IMR-90 (cell line): ENCODE data around the gene HGD. TPM values are rescaled to one million over a fixed set of nuclear protein-coding genes. Genes with fewer than 3 reads are reported as not detected.

ENCODE experiments used
- ATAC-seq: fragments of 200-7000 bp; cut with Tn5 transposase; 2 replicates; pipeline ENCODE4 v1.9.1; 2020; ENCODE audit warnings: low read depth, mild to moderate bottlenecking, moderate library complexity
- BruUV-seq: library from RNA; stranded (reverse); fragments of 400-500 nt; replicated peaks from 2 replicates; lab custom pipeline; 2021; lab: Mats Ljungman, UMichigan
- CTCF ChIA-PET: fragments of 300-600 bp; formaldehyde crosslinking; extraction: SDS; loops from one replicate; lab custom pipeline; 2021; ENCODE audit warnings: antibody characterized with exemption; lab: Yijun Ruan, JAX
- POLR2A ChIA-PET: fragments of 300-600 bp; sonication (Branson Sonifier 250); formaldehyde crosslinking; loops from one replicate; lab custom pipeline; 2022; ENCODE audit warnings: antibody characterized with exemption; ENCODE audit not compliant: unreplicated experiment; lab: Charles Lee
- DNase-seq: peaks from one replicate; pipeline ENCODE4 v3.0.0; 2013
- H2AFZ ChIP-seq: replicated peaks from 2 replicates; pipeline ENCODE3; 2013; ENCODE audit warnings: low read length, mild to moderate bottlenecking; ENCODE audit not compliant: poor library complexity
- H2AK5ac ChIP-seq: 2 replicates; pipeline ENCODE4 v1.6.1; 2013; ENCODE audit warnings: low read depth, low read length, inconsistent platforms
- H2AK9ac ChIP-seq: replicated peaks from 2 replicates; pipeline ENCODE3; 2013; ENCODE audit warnings: mild to moderate bottlenecking, low read depth, low read length, moderate library complexity; ENCODE audit not compliant: poor library complexity
- H2BK120ac ChIP-seq: 2 replicates; pipeline ENCODE4 v1.6.1; 2013; ENCODE audit warnings: low read depth, low read length, inconsistent platforms
- H2BK15ac ChIP-seq: 3 replicates; pipeline ENCODE4 v1.6.1; 2013; ENCODE audit warnings: low read depth, low read length, inconsistent platforms
- H2BK20ac ChIP-seq: 2 replicates; pipeline ENCODE4 v1.6.1; 2013; ENCODE audit warnings: low read depth, mild to moderate bottlenecking, inconsistent platforms, low read length, moderate library complexity
- H2BK5ac ChIP-seq: 2 replicates; pipeline ENCODE4 v1.6.1; 2013; ENCODE audit warnings: mild to moderate bottlenecking, low read depth, low read length, inconsistent platforms; ENCODE audit not compliant: poor library complexity, severe bottlenecking
- H3K14ac ChIP-seq: replicated peaks from 2 replicates; pipeline ENCODE4 v1.6.1; 2013; ENCODE audit warnings: low read depth, low read length, inconsistent platforms
- H3K18ac ChIP-seq: 2 replicates; pipeline ENCODE4 v1.6.1; 2013; ENCODE audit warnings: low read depth, low read length, control low read depth
- H3K23ac ChIP-seq: 2 replicates; pipeline ENCODE4 v1.6.1; 2013; ENCODE audit warnings: low read depth, low read length, inconsistent platforms
- H3K27ac ChIP-seq: 2 replicates; pipeline ENCODE4 v1.5.1; 2013; ENCODE audit warnings: mild to moderate bottlenecking, control low read depth, low read length; ENCODE audit not compliant: insufficient read depth
- H3K27me3 ChIP-seq: 2 replicates; pipeline ENCODE4 v1.6.1; 2013; ENCODE audit warnings: low read length; ENCODE audit not compliant: control insufficient read depth, insufficient read depth
- H3K36me3 ChIP-seq: 2 replicates; pipeline ENCODE4 v1.6.1; 2013; ENCODE audit warnings: low read length, mixed read lengths; ENCODE audit not compliant: control insufficient read depth, insufficient read depth
- H3K4ac ChIP-seq: 2 replicates; pipeline ENCODE4 v1.6.1; 2013; ENCODE audit warnings: low read depth, low read length, inconsistent platforms
- H3K4me1 ChIP-seq: 2 replicates; pipeline ENCODE4 v1.6.1; 2013; ENCODE audit warnings: low read length, mixed read lengths; ENCODE audit not compliant: control insufficient read depth, insufficient read depth
- H3K4me2 ChIP-seq: 2 replicates; pipeline ENCODE4 v1.6.1; 2013; ENCODE audit warnings: low read depth, mild to moderate bottlenecking, control low read depth, low read length, moderate library complexity
- H3K4me3 ChIP-seq: 2 replicates; pipeline ENCODE4 v1.5.1; 2013; ENCODE audit warnings: low read depth, mild to moderate bottlenecking, control low read depth, low read length, moderate library complexity; ENCODE audit not compliant: insufficient read depth
- H3K56ac ChIP-seq: 2 replicates; pipeline ENCODE4 v1.6.1; 2013; ENCODE audit warnings: low read length, inconsistent platforms; ENCODE audit not compliant: insufficient read depth; ENCODE audit errors: extremely low read depth
- H3K79me1 ChIP-seq, 2 experiments: 2 replicates each; pipeline ENCODE4 v1.6.1; 2013; ENCODE audit warnings: low read length in 2 of 2, inconsistent platforms in 1 of 2, low read depth in 1 of 2
- H3K9ac ChIP-seq: 2 replicates; pipeline ENCODE4 v1.6.1; 2013; ENCODE audit warnings: low read depth, low read length, control low read depth
- H3K9me1 ChIP-seq: 2 replicates; pipeline ENCODE4 v1.6.1; 2013; ENCODE audit warnings: low read length, inconsistent platforms; ENCODE audit not compliant: insufficient read depth
- H3K9me3 ChIP-seq: 2 replicates; pipeline ENCODE4 v1.6.1; 2013; ENCODE audit warnings: low read length; ENCODE audit not compliant: control insufficient read depth, insufficient read depth
- H4K20me1 ChIP-seq: 2 replicates; pipeline ENCODE4 v1.6.1; 2013; ENCODE audit warnings: low read length, inconsistent platforms; ENCODE audit not compliant: insufficient read depth
- H4K5ac ChIP-seq: 2 replicates; pipeline ENCODE4 v1.6.1; 2013; ENCODE audit warnings: mild to moderate bottlenecking, low read depth, low read length, control low read depth
- H4K8ac ChIP-seq, 2 experiments: 2 replicates each; pipeline ENCODE4 v1.6.1; 2013; ENCODE audit warnings: low read depth in 2 of 2, low read length in 2 of 2, control low read depth in 1 of 2, inconsistent platforms in 1 of 2
- H4K91ac ChIP-seq: 2 replicates; pipeline ENCODE4 v1.6.1; 2013; ENCODE audit warnings: low read depth, low read length, inconsistent platforms; ENCODE audit not compliant: insufficient read depth
- BHLHE40 ChIP-seq: fragments of 150-350 bp; IDR thresholded peaks from 2 replicates; pipeline ENCODE4 v1.6.1; 2016; ENCODE audit warnings: mild to moderate bottlenecking, low read depth, low read length
- CEBPB ChIP-seq: IDR thresholded peaks from 2 replicates; pipeline ENCODE4 v1.6.1; 2012; ENCODE audit warnings: low read depth, low read length, improper control_type of control experiment
- CHD1 ChIP-seq: IDR thresholded peaks from 2 replicates; pipeline ENCODE4 v1.6.1; 2012; ENCODE audit warnings: low read depth, low read length, improper control_type of control experiment
- FOS ChIP-seq: fragments of 150-350 bp; IDR thresholded peaks from 2 replicates; pipeline ENCODE4 v1.6.1; 2016; ENCODE audit warnings: low read depth, low read length
- MAFK ChIP-seq: IDR thresholded peaks from 2 replicates; pipeline ENCODE4 v1.6.1; 2012; ENCODE audit warnings: low read depth, low read length, improper control_type of control experiment
- MAZ ChIP-seq: IDR thresholded peaks from 2 replicates; pipeline ENCODE4 v1.6.1; 2012; ENCODE audit warnings: low read depth, mild to moderate bottlenecking, low read length, improper control_type of control experiment, moderate library complexity, borderline replicate concordance
- MXI1 ChIP-seq: IDR thresholded peaks from 2 replicates; pipeline ENCODE4 v1.6.1; 2012; ENCODE audit warnings: low read depth, mild to moderate bottlenecking, low read length, moderate library complexity, borderline replicate concordance
- NFE2L2 ChIP-seq: fragments of 150-350 bp; IDR thresholded peaks from 2 replicates; pipeline ENCODE4 v1.6.1; 2016; ENCODE audit warnings: low read depth, mild to moderate bottlenecking, low read length
- POLR2A ChIP-seq: IDR thresholded peaks from 2 replicates; pipeline ENCODE4 v1.6.1; 2012; ENCODE audit warnings: mild to moderate bottlenecking, low read depth, low read length
- RAD21 ChIP-seq: IDR thresholded peaks from 2 replicates; pipeline ENCODE4 v1.6.1; 2012; ENCODE audit warnings: low read length, improper control_type of control experiment
- RCOR1 ChIP-seq: IDR thresholded peaks from 2 replicates; pipeline ENCODE4 v1.6.1; 2012; ENCODE audit warnings: mild to moderate bottlenecking, low read length, improper control_type of control experiment; ENCODE audit not compliant: insufficient replicate concordance
- RFX5 ChIP-seq: IDR thresholded peaks from 2 replicates; pipeline ENCODE4 v1.8.0; 2012; ENCODE audit warnings: low read depth, mild to moderate bottlenecking, low read length, moderate library complexity
- SMC3 ChIP-seq: fragments of 150-350 bp; IDR thresholded peaks from 2 replicates; pipeline ENCODE4 v1.6.1; 2016; ENCODE audit warnings: low read depth, mild to moderate bottlenecking, antibody characterized with exemption, low read length, moderate library complexity
- WGBS, 2 experiments: methylation state at CpG; one replicate each; pipeline versions ENCODE4 v1.1.5 to v1.1.7; 2013; ENCODE audit warnings: missing lambda C conversion rate in 2 of 2; ENCODE audit not compliant: insufficient read length in 1 of 2; ENCODE audit errors: extremely low coverage in 2 of 2; 5-methylcytosine and 5-hydroxymethylcytosine counted together
- dilution Hi-C: fragments of 300-500 bp; cut with HindIII; formaldehyde crosslinking; loops from one replicate; pipeline ENCODE4 v1.14.3; 2018; ENCODE audit warnings: low sequenced_read_pairs; ENCODE audit not compliant: unreplicated experiment
- in situ Hi-C: fragments of 300-500 bp; cut with MboI; formaldehyde crosslinking; loops from 3 replicates; pipeline ENCODE4 v1.14.3; 2019; ENCODE audit warnings: low sequenced_read_pairs, inconsistent platforms, mixed read lengths
- intact Hi-C: fragments of 100-400 bp; cut with micrococcal nuclease; formaldehyde crosslinking; loops from 2 replicates; pipeline ENCODE4 v1.10.0; 2022
- polyA plus RNA-seq, 3 experiments: library from polyadenylated mRNA; depleted of rRNA; stranded (reverse); fragments of >200 nt; gene quantifications; 2 replicates each; pipeline ENCODE4 v1.2.3, GENCODE V29; 2012; ENCODE audit warnings: low replicate concordance in 1 of 3
- total RNA-seq: library from RNA; depleted of rRNA; stranded (reverse); fragments of >200 nt; gene quantifications from 2 replicates; pipeline ENCODE4 v1.2.3, GENCODE V29; 2012
- TF ChIP-seq, protein P1 (sequence below): fragments of 150-350 bp; IDR thresholded peaks from 2 replicates; pipeline ENCODE4 v1.6.1; 2017; ENCODE audit warnings: mild to moderate bottlenecking, antibody characterized with exemption, low read length, low read depth
- TF ChIP-seq, protein P2 (sequence below): conservative IDR thresholded peaks from 2 replicates; pipeline ENCODE4 v1.5.1; 2012; ENCODE audit warnings: mild to moderate bottlenecking, low read depth, low read length, improper control_type of control experiment
- TF ChIP-seq, protein P3 (sequence below): fragments of 150-350 bp; IDR thresholded peaks from 2 replicates; pipeline ENCODE4 v1.6.1; 2016; ENCODE audit warnings: low read depth, mild to moderate bottlenecking, low read length, moderate library complexity, borderline replicate concordance

Gene HGD
- total and polyA plus RNA-seq, 2 of the 4 experiments (the other 2 are of a cell fraction) = 0.14 TPM; not detected in 1

DNA sequence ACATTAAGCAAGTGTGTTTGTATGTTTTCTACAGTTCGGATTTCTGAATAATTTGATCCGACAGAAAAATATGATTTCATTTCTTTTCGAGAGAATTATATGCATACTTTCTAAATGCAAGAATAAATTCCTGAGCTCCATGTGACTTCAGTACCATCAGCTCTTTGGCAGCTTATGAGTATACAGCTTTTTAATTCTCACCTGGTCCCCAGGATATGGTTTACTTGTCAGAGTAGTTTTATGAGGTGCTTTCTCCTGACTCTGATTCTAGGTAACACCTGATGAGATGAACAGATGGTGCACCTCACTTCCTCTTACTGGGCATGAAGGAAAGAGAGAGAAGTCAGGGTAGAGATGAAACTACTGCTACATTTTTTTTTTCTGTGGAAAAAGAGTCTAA, 3.1 kb downstream of the HGD start:
- Histone ChIP-seq H3K18ac (peak overlapping the region; percentile 94; the same call in 1 of the 2 replicates), H3K27me3 (no peaks in the 10 kb centered on the region), H4K20me1 (no peaks in the 10 kb centered on the region), H3K4me2 (no peak overlapping the region; the same call in 1 of the 2 replicates), H3K23ac (no peak overlapping the region), H2BK5ac (peak overlapping the region; percentile 77), H3K79me1 (no peaks in the 10 kb centered on the region), H3K14ac (no peak overlapping the region), H3K9ac (no peak overlapping the region), H2BK15ac (peak overlapping the region; percentile 41; the same call in 1 of the 3 replicates), H3K9me1 (no peaks in the 10 kb centered on the region), H2BK20ac (peak overlapping the region; percentile 22; the same call in 1 of the 2 replicates), H2AK9ac (no peak overlapping the region), H2AFZ (no peak overlapping the region), H3K4me1 (peaks cover 5% of the 10 kb centered on the region; the same call in 1 of the 2 replicates), H2AK5ac (no peak overlapping the region), H2BK120ac (peak overlapping the region; percentile 42; the same call in 1 of the 2 replicates), H3K27ac (peak overlapping the region; percentile 81; the same call in 1 of the 2 replicates), H4K5ac (peak overlapping the region; percentile 67; the same call in 1 of the 2 replicates), H3K4ac (no peak overlapping the region; the same call in 1 of the 2 replicates), H4K8ac (peak overlapping the region in 1 of 2 experiments; percentile 32; a peak in 2 of 4 replicates), H3K4me3 (no peak overlapping the region), H3K9me3 (no peaks in the 10 kb centered on the region), H3K56ac (no peak overlapping the region), H4K91ac (0 out of 2 replicates have a peak overlapping the region, but pooled peaks have one; percentile 17), H3K36me3 (no peaks in the 10 kb centered on the region)
- intact Hi-C loops = no loop called here
- CTCF ChIA-PET = interaction anchor here (0.7 kb wide), 1 partner anchor 64 kb away, joined by 3 read pairs; the partner anchor contains the start of gene GTF2E1
- BruUV-seq = no TSS peak
- dilution Hi-C loops = no loop called here
- POLR2A ChIA-PET = interaction anchor here (0.5 kb wide), 1 partner anchor 10 kb away, joined by 4 read pairs; no protein-coding TSS in a partner anchor
- TF ChIP-seq MAFK (no peak), CHD1 (no peak), RCOR1 (no peak), CEBPB (no peak), MAZ (no peak), BHLHE40 (no peak), RFX5 (no peak), MXI1 (no peak), FOS (no peak), NFE2L2 (no peak), RAD21 (no peak), SMC3 (no peak), POLR2A (no peak)
- TF ChIP-seq, protein P1, sequence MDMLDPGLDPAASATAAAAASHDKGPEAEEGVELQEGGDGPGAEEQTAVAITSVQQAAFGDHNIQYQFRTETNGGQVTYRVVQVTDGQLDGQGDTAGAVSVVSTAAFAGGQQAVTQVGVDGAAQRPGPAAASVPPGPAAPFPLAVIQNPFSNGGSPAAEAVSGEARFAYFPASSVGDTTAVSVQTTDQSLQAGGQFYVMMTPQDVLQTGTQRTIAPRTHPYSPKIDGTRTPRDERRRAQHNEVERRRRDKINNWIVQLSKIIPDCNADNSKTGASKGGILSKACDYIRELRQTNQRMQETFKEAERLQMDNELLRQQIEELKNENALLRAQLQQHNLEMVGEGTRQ = no peak
- TF ChIP-seq, protein P2, sequence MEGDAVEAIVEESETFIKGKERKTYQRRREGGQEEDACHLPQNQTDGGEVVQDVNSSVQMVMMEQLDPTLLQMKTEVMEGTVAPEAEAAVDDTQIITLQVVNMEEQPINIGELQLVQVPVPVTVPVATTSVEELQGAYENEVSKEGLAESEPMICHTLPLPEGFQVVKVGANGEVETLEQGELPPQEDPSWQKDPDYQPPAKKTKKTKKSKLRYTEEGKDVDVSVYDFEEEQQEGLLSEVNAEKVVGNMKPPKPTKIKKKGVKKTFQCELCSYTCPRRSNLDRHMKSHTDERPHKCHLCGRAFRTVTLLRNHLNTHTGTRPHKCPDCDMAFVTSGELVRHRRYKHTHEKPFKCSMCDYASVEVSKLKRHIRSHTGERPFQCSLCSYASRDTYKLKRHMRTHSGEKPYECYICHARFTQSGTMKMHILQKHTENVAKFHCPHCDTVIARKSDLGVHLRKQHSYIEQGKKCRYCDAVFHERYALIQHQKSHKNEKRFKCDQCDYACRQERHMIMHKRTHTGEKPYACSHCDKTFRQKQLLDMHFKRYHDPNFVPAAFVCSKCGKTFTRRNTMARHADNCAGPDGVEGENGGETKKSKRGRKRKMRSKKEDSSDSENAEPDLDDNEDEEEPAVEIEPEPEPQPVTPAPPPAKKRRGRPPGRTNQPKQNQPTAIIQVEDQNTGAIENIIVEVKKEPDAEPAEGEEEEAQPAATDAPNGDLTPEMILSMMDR = no peak
- TF ChIP-seq, protein P3, sequence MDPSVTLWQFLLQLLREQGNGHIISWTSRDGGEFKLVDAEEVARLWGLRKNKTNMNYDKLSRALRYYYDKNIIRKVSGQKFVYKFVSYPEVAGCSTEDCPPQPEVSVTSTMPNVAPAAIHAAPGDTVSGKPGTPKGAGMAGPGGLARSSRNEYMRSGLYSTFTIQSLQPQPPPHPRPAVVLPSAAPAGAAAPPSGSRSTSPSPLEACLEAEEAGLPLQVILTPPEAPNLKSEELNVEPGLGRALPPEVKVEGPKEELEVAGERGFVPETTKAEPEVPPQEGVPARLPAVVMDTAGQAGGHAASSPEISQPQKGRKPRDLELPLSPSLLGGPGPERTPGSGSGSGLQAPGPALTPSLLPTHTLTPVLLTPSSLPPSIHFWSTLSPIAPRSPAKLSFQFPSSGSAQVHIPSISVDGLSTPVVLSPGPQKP = no peak
- WGBS, 2 experiments = no CpG with 5 or more reads among the region's 3 CpGs
- DNase-seq (no peak), ATAC-seq (peak; percentile 19)
- in situ Hi-C loops = no loop called here
